ENCODE data around the gene MOB2.

MOB2 gene

GRCh38 chr11:1487091-1487850, 692 bp upstream of the MOB2 start:
- no peak for DNase-seq (ENCODE audit: low spot score)

- DNase-seq (ENCODE audit: low spot score), result no peak
Measured at GRCh38 chr11:1485504-1485885, 1.1 kb downstream of the MOB2 start.

DNA sequence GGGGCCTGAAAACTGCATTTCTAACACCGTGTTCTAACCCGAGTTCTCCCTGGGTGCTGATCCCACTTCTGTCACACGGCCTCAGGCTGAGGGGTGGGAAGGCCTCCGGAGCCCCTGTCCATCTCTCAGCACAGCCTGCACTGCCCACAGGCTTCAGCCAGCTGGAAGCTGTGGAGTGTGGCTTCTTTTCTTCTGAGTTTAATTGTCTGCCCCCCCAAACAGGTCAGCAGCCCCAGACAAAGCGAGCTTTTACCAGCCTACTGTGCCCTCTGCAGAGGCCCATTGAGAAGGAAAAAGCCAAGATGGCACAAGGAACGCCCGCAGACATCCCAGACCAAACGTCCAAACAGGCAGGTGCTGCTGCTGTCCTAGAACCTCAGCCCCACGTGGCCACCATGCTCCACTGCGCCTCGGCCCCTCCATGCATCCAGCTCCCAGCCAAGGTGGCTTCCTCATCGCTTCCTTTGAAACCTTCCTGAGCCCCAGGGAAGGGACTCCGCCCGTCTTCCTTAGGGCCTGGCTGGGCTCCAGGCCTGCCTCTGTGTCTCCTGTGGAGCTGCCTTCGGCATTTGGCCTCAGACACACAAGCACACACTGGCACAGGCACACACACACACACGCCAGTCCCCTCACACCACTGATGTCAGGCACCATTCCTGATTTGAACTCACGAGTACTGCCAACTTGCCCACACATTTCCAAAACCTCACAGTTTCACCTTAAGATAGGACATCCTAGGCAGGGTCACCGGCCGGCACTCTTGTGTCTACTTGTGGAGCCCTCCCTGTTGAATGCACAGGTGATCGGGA, 1.7 kb downstream of the MOB2 start:
- no peak for DNase-seq (ENCODE audit: low spot score)

DNA sequence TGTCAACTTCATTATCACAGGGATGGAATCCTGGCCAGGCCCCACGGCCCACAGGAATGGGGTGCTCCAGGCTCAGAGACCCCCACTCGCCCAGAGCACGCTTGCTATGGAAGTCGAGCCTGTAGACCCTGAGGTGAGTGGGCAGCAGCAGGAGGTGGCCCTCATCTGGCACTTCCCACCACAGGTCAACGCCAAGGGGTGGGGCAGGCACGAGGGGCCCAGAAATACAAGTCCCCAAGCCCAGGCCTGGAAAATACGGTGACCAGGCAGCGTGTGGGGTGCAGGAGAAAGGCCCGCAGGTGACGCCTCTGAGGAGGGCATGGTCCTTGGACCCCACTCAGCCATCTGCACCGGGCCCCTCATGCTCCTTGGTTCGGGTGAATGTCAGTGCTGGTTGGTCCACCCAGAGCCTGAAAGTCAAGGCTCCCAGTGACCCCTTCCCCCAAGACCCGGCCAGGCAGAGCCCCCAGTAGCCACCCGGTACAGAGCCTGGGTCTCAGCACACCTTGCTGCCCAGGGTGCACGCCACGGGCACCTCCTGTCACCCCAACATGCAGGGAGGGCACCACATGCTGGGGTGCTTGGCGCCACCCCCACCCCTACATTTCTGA, 2.4 kb downstream of the MOB2 start:
- DNase-seq (ENCODE audit: low spot score), result no peak

GRCh38 chr11:1483445-1483961, 3.1 kb downstream of the MOB2 start:
- DNase-seq (ENCODE audit: low spot score), result no peak

- no peak for DNase-seq (ENCODE audit: low spot score)
Measured at GRCh38 chr11:1482581-1483444, 3.8 kb downstream of the MOB2 start.

- no peak for DNase-seq (ENCODE audit: low spot score)
Measured at GRCh38 chr11:1481861-1482441, 4.6 kb downstream of the MOB2 start.

GRCh38 chr11:1481483-1481825, 5.1 kb downstream of the MOB2 start:
- DNase-seq (ENCODE audit: low spot score), result no peak

DNA sequence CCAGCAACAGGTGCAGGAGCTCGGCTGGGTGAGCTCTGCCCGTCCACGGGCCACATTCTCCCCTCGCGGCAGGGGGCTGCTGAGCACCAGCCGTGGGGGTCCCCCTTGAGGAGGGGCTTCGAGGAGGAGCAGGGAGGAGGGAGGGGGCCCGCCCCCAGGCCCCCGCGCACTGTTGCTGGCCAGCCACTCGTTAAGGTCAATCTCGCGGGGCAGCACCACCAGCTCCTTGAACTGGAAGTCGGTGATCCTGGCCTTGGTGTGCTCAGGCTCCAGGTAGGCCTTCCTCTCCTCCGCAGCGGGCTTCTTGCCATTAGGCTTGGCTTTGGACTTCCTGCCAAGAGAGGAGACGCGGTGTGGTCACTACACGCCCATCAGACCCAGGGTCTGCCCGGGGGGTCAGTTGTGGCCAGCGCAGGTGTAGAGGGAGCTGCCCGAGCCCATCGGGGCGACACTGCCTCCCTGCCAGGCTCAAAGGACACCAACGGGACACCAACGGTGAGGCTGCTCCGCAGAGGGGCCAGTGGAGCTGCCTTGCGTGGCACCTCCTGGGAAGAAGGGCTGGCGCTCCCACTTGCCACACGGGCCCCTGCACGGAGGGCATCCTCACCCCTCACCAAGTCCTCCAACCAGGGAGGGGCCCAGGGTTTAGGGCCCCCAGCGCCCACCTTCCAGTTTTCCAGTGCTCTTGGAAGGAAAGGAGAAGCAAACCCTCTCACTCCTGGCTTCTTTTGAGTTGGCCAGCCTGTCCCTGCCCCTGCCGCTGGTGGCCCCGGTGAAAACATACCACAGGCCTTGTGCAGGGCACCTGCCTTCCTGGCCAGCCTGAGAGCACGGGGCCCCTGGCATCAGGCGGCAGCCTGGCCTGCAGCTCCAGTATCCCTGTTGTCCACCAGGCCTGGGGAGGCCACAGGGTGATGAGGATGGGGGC, 5.8 kb downstream of the MOB2 start:
- no peak for DNase-seq (ENCODE audit: low spot score)

DNA sequence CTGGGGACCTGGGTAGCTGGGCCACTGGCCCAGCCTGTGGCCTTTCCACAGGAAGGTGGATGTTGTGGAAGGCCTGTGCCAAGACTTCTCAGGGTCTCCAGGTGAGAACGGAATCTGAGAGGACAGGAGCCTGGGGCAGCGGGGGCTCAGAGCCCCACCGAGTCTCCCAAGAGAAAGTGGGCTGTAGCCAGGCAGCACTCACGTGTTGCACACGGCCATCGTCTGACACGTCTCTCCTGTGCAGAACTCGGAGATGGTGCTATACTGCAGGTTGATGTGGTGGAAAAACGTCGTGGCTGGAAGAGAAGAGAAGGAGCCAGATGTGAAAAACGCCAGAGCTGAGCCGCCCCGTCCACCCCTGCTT, 6.4 kb downstream of the MOB2 start:
- no peak for DNase-seq (ENCODE audit: low spot score)

GRCh38 chr11:1479678-1480118, 6.9 kb downstream of the MOB2 start:
- no peak for DNase-seq (ENCODE audit: low spot score)

- DNase-seq (ENCODE audit: low spot score), result no peak
Measured at GRCh38 chr11:1479006-1479677, 7.4 kb downstream of the MOB2 start.

- no peak for DNase-seq (ENCODE audit: low spot score)
Measured at GRCh38 chr11:1478544-1478943, 8.0 kb downstream of the MOB2 start.

DNA sequence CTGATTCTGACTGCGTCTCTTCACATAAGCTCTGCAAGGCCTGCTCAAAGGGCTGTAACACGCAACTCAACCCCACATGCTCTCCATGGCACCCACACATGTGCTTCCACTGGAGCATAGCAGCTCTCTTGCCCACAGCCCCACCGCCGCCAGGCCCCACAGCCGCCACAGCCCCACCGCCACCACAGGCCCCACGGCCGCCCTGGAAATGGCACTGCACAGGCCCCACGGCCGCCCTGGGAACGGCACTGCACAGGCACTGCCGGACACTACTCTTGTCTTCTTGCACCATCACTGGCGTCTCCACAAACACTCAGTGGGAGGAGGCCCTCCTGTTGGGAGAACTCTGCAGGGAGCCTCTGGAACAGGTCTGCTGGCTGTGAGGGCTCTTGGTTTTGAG, 8.6 kb downstream of the MOB2 start:
- DNase-seq (ENCODE audit: low spot score), result no peak

GRCh38 chr11:1476940-1477736, 9.4 kb downstream of the MOB2 start:
- DNase-seq (ENCODE audit: low spot score), result no peak

- no peak for DNase-seq (ENCODE audit: low spot score)
Measured at GRCh38 chr11:1475841-1476240, 10.7 kb downstream of the MOB2 start.

DNA sequence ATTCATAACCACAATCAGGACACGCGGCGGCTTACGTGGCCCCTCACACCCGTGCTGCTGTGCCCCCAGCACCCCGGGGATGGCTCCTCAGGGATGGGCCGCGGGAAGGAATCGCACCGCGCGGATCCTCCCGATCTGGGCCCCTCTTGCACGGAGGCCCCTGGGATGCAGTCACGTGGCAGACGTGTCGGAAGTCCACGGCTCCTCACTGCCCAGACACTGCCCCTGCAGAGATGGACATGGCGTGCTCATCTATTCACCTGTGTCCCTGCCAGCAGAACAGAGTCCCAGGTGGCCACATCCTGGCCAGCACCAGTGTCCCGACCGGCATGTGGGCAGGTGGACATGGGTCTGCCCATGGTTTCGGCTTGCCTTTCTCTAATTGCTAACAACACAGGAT, 12.8 kb downstream of the MOB2 start:
- no peak for DNase-seq (ENCODE audit: low spot score)

DNA sequence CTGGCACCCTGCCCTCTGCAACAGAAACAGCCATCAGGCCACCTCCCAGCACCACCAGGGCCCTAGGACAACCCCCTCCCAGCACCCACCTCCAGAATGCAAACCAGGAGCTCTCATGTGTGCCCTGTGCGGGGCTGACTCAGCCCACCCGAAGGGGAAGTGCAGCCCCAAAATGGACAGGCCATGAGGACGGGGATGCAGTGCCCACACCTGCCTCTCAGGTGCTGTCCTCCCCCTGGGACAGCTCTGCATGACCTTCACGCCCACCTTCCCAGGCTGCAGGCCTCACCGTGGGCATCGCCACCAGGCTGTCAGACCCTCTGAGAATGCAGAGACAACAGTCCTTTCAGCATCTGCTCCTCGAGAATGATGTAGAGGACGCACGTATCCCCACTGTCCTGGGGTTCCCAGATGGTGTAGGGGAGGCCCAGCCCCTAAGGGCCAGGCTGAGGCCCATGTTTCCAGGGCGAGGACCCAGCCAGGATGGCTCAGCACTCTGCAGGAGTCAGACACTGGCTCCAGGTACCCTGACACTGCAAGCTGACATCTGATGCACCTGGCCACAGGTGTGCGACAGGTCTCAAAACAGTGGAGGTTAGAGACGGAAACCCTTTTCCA, 13.5 kb downstream of the MOB2 start:
- DNase-seq (ENCODE audit: low spot score), result no peak
